Measurements from ENCODE around the gene PTPRM. TPM values are rescaled to one million over a fixed set of nuclear protein-coding genes. Genes with fewer than 3 reads are reported as not detected.

The PTPRM gene
- total and polyA plus RNA-seq, 9 donors: 45.6 to 82.0 (median 56.9) TPM

DNA sequence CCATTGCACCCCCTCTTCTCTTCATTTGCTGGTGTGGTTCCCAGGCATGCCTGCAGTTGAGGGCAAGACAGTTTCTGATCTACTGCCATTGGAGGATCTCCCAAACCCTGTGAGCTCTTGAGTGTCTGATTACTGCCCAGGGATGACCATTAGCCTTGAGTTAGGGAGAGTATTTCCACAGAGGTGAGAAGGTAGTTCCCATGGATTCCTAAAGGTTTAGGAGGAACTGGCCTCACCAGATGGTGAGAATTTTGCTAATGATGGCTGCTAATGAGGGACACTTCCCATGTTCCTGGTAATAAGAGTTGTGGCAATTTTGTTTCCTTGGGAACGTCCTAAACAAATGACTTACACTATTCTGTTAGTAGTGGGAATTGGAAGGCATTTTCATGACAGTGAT is 42.5 kb downstream of the PTPRM start:
- peaks cover 13% of the 10 kb centered on the region for H3K4me1 ChIP-seq (ENCODE audit: insufficient read depth)
- H3K27ac ChIP-seq: no peak overlapping the region
- no peak overlapping the region for H3K4me3 ChIP-seq
- DNase-seq: no peak
- no peaks in the 10 kb centered on the region for H3K9me3 ChIP-seq
- WGBS, 3 donors: 87 to 92% (median 90%) methylated on average over 1 of the region's 1 CpG
- H3K27me3 ChIP-seq: no peaks in the 10 kb centered on the region
- intact Hi-C loops (cut with DNase I): no loop called here
- no peaks in the 10 kb centered on the region for H3K36me3 ChIP-seq
- TF ChIP-seq, protein P1, sequence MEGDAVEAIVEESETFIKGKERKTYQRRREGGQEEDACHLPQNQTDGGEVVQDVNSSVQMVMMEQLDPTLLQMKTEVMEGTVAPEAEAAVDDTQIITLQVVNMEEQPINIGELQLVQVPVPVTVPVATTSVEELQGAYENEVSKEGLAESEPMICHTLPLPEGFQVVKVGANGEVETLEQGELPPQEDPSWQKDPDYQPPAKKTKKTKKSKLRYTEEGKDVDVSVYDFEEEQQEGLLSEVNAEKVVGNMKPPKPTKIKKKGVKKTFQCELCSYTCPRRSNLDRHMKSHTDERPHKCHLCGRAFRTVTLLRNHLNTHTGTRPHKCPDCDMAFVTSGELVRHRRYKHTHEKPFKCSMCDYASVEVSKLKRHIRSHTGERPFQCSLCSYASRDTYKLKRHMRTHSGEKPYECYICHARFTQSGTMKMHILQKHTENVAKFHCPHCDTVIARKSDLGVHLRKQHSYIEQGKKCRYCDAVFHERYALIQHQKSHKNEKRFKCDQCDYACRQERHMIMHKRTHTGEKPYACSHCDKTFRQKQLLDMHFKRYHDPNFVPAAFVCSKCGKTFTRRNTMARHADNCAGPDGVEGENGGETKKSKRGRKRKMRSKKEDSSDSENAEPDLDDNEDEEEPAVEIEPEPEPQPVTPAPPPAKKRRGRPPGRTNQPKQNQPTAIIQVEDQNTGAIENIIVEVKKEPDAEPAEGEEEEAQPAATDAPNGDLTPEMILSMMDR (IDR thresholded peaks at IDR 0.05): no peak
- TF ChIP-seq POLR2A (IDR thresholded peaks at IDR 0.05): no peak
- no peak for TF ChIP-seq EP300 (IDR thresholded peaks at IDR 0.05)

DNA sequence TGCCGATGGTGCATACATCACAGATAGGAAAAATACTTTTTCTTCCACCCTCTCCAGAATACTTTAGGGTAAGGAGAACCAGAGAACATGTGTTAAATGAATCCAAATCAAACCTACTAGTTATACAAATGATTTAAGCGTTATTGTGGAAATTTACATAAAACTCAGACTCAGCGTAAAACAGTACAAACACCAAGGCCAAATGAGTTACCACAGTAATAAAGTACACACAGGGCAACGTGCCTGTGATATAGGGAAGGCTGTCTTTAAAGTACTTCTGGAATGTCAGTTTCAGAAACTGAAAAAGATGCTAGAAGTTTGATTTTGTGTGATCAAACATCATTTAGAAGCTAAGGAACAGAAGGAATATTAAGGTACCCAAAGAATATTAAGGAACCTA is 46.9 kb downstream of the PTPRM start:
- no peak for DNase-seq
- no peaks in the 10 kb centered on the region for H3K27me3 ChIP-seq
- no peaks in the 10 kb centered on the region for H3K9me3 ChIP-seq
- TF ChIP-seq POLR2A (IDR thresholded peaks at IDR 0.05) (no peak), EP300 (IDR thresholded peaks at IDR 0.05) (no peak)
- TF ChIP-seq, protein P1 (IDR thresholded peaks at IDR 0.05): no peak
- H3K36me3 ChIP-seq: no peaks in the 10 kb centered on the region
- H3K4me1 ChIP-seq (ENCODE audit: insufficient read depth): peaks cover 4% of the 10 kb centered on the region
- H3K27ac ChIP-seq: no peak overlapping the region
- intact Hi-C loops (cut with DNase I): no loop called here
- 90 to 94% (median 92%) methylated on average over 4 of the region's 4 CpGs for WGBS, 3 donors
- H3K4me3 ChIP-seq: no peak overlapping the region

DNA sequence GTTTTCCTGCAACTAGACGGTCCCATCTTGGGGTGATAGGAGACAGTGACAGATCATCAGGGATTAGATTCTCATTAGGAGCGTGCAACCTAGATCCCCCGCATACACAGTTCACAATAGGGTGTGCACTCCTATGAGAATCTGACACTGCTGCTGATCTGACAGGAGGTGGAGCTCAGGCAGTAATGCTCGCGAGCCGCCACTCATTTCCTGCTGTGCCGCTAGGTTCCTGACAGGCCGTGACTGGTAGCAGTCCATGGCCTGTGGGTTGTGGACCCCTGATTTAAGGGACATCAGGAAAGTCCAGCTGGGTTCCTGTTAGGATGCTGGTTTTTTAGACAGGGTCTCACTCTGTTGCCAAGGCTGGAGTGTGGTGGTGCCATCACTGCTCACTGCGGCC is 48.7 kb downstream of the PTPRM start:
- intact Hi-C loops (cut with DNase I): no loop called here
- Histone ChIP-seq H3K36me3 (no peaks in the 10 kb centered on the region), H3K4me1 (ENCODE audit: insufficient read depth) (peaks cover 1% of the 10 kb centered on the region), H3K4me3 (no peak overlapping the region), H3K9me3 (no peaks in the 10 kb centered on the region), H3K27ac (no peak overlapping the region), H3K27me3 (no peaks in the 10 kb centered on the region)
- no peak for DNase-seq
- WGBS, 3 donors: 93 to 97% (median 97%) methylated on average over 9 of the region's 9 CpGs
- TF ChIP-seq EP300 (IDR thresholded peaks at IDR 0.05) (no peak), POLR2A (IDR thresholded peaks at IDR 0.05) (no peak)
- TF ChIP-seq, protein P1 (IDR thresholded peaks at IDR 0.05): no peak

DNA sequence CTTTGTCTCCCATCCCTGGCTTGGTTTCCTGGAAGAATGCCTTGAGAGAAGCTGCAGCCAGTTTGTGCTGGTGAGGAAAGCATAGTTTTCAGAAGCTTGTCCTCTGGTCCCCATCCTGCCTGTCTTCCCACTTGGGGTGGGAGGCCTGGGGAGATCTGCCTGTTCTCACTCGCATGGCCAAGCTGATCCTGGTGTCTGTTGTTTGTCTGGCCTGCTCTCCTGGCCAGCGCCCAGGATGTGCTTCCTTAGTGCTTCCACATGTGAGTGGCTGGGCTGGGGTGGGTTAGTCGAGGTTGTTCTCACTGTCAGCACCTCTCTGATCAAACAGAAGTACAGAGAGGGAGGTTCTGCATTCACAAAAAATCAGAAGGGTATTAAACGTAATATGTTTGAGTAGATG is 49.5 kb downstream of the PTPRM start:
- Histone ChIP-seq H3K9me3 (no peaks in the 10 kb centered on the region), H3K36me3 (no peaks in the 10 kb centered on the region), H3K27ac (no peak overlapping the region), H3K4me1 (ENCODE audit: insufficient read depth) (peaks cover 1% of the 10 kb centered on the region), H3K27me3 (no peaks in the 10 kb centered on the region), H3K4me3 (no peak overlapping the region)
- 74 to 75% (median 75%) methylated on average over 4 of the region's 4 CpGs for WGBS, 3 donors
- TF ChIP-seq POLR2A (IDR thresholded peaks at IDR 0.05): no peak
- TF ChIP-seq, protein P1 (IDR thresholded peaks at IDR 0.05): no peak
- intact Hi-C loops (cut with DNase I): no loop called here
- no peak for DNase-seq

All from ovary (tissue), 9 donors.